NCI-H2171 (cell line): ENCODE data around the gene GOLGA6C.
"Not testable (repeated sequence)": the region's sequence is repeated elsewhere in the genome, so short reads cannot be mapped to it uniquely, and the experiment has no call there.

ENCODE experiments used
- DNase-seq: peaks from one replicate; lab custom pipeline; 2025; lab: John Stamatoyannopoulos, UW

Gene GOLGA6C

DNA sequence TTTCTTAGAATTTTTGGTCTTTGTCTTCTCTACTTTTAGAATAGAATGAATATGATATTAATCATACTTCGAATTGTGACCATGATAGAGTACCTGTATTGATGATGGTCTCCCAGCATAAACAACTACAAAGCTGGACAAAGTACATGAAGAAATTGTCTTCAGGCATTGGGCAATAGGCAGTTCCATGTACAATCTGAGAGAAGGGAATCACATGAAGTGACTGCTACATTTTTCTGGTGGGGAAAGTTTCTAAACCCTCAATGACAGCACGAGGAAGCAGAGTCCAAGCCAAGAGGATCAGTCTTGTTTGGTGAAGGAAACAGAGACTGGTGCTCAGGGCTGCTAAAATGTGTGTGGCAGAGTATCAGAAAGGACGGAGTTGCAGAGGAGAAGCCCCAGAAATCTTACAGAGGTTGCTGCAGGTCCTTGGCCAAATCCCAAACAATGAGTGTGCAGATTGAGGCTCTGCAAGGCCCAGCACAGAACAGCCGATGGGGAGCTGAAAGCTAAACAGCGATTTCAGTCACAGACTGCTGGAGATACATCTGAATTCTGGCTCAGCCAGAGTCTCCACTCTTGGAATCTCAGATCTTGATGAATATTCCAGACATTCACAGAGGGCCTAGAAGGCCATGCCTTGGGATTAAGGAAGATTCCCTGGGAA is 61.2 kb downstream of the GOLGA6C start:
- DNase-seq = not testable (repeated sequence)
